SK-N-MC (cell line): ENCODE measurements around the gene TTC6.

ENCODE experiments used
- EZH2 ChIP-seq: fragments of 200-600 bp; sonication (generic); IDR thresholded peaks from one replicate; pipeline ENCODE4 v1.6.1; 2017; ENCODE audit warnings: antibody characterized with exemption
- POLR2AphosphoS5 ChIP-seq: IDR thresholded peaks from 2 replicates; pipeline ENCODE4 v1.6.1; 2012; ENCODE audit warnings: mild to moderate bottlenecking, low read depth, low read length, borderline replicate concordance

DNA sequence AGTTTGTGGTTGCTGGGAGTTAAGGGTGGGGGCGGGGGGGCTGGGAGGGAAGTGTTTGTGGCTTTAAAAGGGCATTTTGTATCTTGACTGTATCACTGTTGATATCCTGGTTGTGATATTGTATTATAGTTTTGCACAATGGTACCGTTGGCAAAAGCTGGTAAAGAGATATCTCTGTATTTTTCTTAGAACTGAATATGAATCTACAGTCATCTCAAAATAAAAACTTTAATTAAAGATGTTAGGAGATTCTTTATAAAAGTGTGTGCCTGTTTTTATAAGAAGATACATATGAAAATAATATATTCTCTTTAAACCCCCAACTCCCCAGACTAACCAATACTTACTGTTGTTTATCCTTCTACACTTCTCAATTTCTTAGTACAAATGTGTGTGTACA, 43.2 kb downstream of the TTC6 start:
- TF ChIP-seq EZH2 (no peak), POLR2AphosphoS5 (no peak)
